ENCODE data around the gene SMAD2. TPM values are rescaled to one million over a fixed set of nuclear protein-coding genes. Genes with fewer than 3 reads are reported as not detected.
A peak's percentile ranks its signal among the peaks of the same experiment; 100 is the strongest.

Gene SMAD2
- total and polyA plus RNA-seq, 9 of the 15 experiments (the other 6 are each of a cell fraction or from before 2014, with no cell fraction given), result 9.2 to 49.6 (median 33.7) TPM

GRCh38 chr18:47777626-47778025 lies 152.8 kb downstream of the SMAD2 start (continued):
- TF ChIP-seq ZNF696 (CRISPR knock-in tag; conservative IDR thresholded peaks at IDR 0.05) (no peak), PRMT5 (CRISPR knock-in tag; IDR thresholded peaks at IDR 0.05) (no peak), SMAD4 (CRISPR knock-in tag; conservative IDR thresholded peaks at IDR 0.05) (no peak)
- TF ChIP-seq, protein P1, sequence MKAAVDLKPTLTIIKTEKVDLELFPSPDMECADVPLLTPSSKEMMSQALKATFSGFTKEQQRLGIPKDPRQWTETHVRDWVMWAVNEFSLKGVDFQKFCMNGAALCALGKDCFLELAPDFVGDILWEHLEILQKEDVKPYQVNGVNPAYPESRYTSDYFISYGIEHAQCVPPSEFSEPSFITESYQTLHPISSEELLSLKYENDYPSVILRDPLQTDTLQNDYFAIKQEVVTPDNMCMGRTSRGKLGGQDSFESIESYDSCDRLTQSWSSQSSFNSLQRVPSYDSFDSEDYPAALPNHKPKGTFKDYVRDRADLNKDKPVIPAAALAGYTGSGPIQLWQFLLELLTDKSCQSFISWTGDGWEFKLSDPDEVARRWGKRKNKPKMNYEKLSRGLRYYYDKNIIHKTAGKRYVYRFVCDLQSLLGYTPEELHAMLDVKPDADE (conservative IDR thresholded peaks at IDR 0.05; ENCODE audit: control insufficient read depth, low read depth, low read length), result no peak

DNA sequence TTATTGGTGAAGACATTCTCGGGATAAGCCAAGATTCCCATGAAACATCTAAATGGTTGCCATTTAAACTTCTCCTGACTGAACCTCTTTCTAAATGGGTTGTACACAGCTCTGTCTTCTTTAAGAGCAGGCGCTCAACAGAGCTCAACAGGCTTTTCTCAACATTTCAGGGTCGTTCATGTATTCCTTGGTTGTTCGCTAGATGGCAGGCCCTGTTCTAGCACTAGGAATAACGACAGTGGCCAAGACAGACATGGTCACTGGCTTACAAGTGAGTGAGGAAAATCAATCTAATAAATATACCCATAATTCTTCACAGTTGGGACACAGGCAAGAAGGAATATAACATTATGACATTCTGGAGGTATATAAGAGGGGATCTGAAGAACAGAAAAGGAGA lies 154.5 kb downstream of the SMAD2 start:
- peak; percentile 81 for ATAC-seq
- 0% methylated on average over 5 of the region's 5 CpGs for WGBS (ENCODE audit: insufficient coverage, low coverage, missing lambda C conversion rate)
- BruUV-seq (replicated peaks), result no TSS peak
- DNase-seq (ENCODE audit: extremely low read depth in 1 of 4, low spot score in 3 of 4), result peak in 2 of 4 experiments; percentile 14 to 37
- TF ChIP-seq REST (IDR thresholded peaks at IDR 0.05; ENCODE audit: borderline replicate concordance) (peak; percentile 39; the same call in 1 of the 2 replicates), REST (CRISPR knock-in tag; IDR thresholded peaks at IDR 0.05; ENCODE audit: low read depth) (no peak), RAD21 (CRISPR knock-in tag; conservative IDR thresholded peaks at IDR 0.05 in 1 of 2, IDR thresholded peaks at IDR 0.05 in 1 of 2) (peak; percentile 46 to 69), RAD51 (IDR thresholded peaks at IDR 0.05; ENCODE audit: borderline replicate concordance, low read depth) (no peak), CTCF (IDR thresholded peaks at IDR 0.05 in 2 of 3, conservative IDR thresholded peaks at IDR 0.05 in 1 of 3; ENCODE audit: insufficient read depth in 2 of 3, low read depth in 1 of 3, low read length in 3 of 3) (peak; percentile 33 to 48 (median 46); a peak in 5 of 6 replicates)
- Histone ChIP-seq H3K4me3 (no peak overlapping the region), H3K27me3 (ENCODE audit: control insufficient read depth in 2 of 2, insufficient read depth in 2 of 2, low read length in 2 of 2) (peaks cover 0 to 4% of the 10 kb centered on the region in 2 experiments; a peak in 2 of 5 replicates), H3K9ac (ENCODE audit: insufficient read depth in 1 of 2, low read depth in 2 of 2, low read length in 2 of 2) (no peak overlapping the region), H3K36me3 (ENCODE audit: control insufficient read depth, insufficient read depth, low read length) (no peaks in the 10 kb centered on the region), H3K79me2 (ENCODE audit: control insufficient read depth, insufficient read depth, low read length) (no peaks in the 10 kb centered on the region), H3K4me1 (replicated peaks in 1 of 2; ENCODE audit: control insufficient read depth in 2 of 2, insufficient read depth in 2 of 2, low read length in 2 of 2) (no peaks in the 10 kb centered on the region), H2AFZ (ENCODE audit: low read depth, low read length) (no peak overlapping the region), H3K4me2 (ENCODE audit: insufficient read depth, low read length) (no peak overlapping the region), H4K20me1 (replicated peaks; ENCODE audit: control insufficient read depth, insufficient read depth, low read length) (no peaks in the 10 kb centered on the region), H3K9me1 (ENCODE audit: control insufficient read depth, insufficient read depth, low read length) (no peaks in the 10 kb centered on the region), H3K9me3 (replicated peaks; ENCODE audit: control insufficient read depth, insufficient read depth, low read depth, low read length) (no peaks in the 10 kb centered on the region), H3K27ac (ENCODE audit: extremely low read depth, low read depth, low read length) (no peak overlapping the region)
- CTCF ChIA-PET (ENCODE audit: low intra/inter-chr PET ratio), result interaction anchor here (0.8 kb wide), 1 partner anchor 247 kb away, joined by 3 read pairs; no protein-coding TSS in a partner anchor
- in situ Hi-C loops (cut with MboI) (loop anchor here (10.0 kb wide), 1 partner anchor 669 kb away; no protein-coding TSS in a partner anchor), intact Hi-C loops (cut with micrococcal nuclease) (loop anchor here (1.0 to 10.0 kb wide), 2 partner anchors 246 to 669 kb away; no protein-coding TSS in a partner anchor)
- POLR2A ChIA-PET, result interaction anchor here (0.6 to 0.7 kb wide), 2 partner anchors 119 to 155 kb away, joined by 3 read pairs; no protein-coding TSS in a partner anchor
- no peak for FAIRE-seq
